HepG2 (cell line): Measurements from ENCODE around the gene ATP5F1E. TPM values are rescaled to one million over a fixed set of nuclear protein-coding genes. Genes with fewer than 3 reads are reported as not detected.

ENCODE experiments used
- CSRNP1 ChIP-seq: sonication (generic); formaldehyde crosslinking; IDR thresholded peaks from 2 replicates; pipeline ENCODE4 v1.8.1; 2023; ENCODE audit warnings: mild to moderate bottlenecking, missing genetic modification reagents
- HIC2 ChIP-seq: sonication (generic); formaldehyde crosslinking; IDR thresholded peaks from 2 replicates; pipeline ENCODE4 v1.9.0; 2022; ENCODE audit warnings: low read depth, missing genetic modification reagents
- HINFP ChIP-seq: sonication (generic); formaldehyde crosslinking; IDR thresholded peaks from 2 replicates; pipeline ENCODE4 v1.4.0; 2020; ENCODE audit warnings: low read depth, mild to moderate bottlenecking, missing genetic modification reagents
- HMGA1 ChIP-seq: sonication (generic); formaldehyde crosslinking; conservative IDR thresholded peaks from 2 replicates; pipeline ENCODE4 v1.4.0; 2020; ENCODE audit warnings: missing genetic modification reagents
- HNF4A ChIP-seq: sonication (generic); formaldehyde crosslinking; IDR thresholded peaks from 2 replicates; pipeline ENCODE4 v1.4.0; 2020; ENCODE audit warnings: missing genetic modification reagents
- NCOA5 ChIP-seq: sonication (generic); formaldehyde crosslinking; IDR thresholded peaks from 2 replicates; pipeline ENCODE4 v1.4.0; 2020; ENCODE audit warnings: missing genetic modification reagents
- PITX1 ChIP-seq: sonication (generic); formaldehyde crosslinking; IDR thresholded peaks from 2 replicates; pipeline ENCODE4 v1.5.1; 2020; ENCODE audit warnings: mild to moderate bottlenecking, missing genetic modification reagents
- RORA ChIP-seq: sonication (generic); formaldehyde crosslinking; IDR thresholded peaks from 2 replicates; pipeline ENCODE4 v1.5.0; 2020; ENCODE audit warnings: mild to moderate bottlenecking, missing genetic modification reagents, moderate library complexity
- SP140L ChIP-seq: sonication (generic); formaldehyde crosslinking; IDR thresholded peaks from 2 replicates; pipeline ENCODE4 v1.4.0; 2020; ENCODE audit warnings: missing genetic modification reagents, borderline replicate concordance
- THRA ChIP-seq: sonication (generic); formaldehyde crosslinking; IDR thresholded peaks from 2 replicates; pipeline ENCODE4 v1.4.0; 2020; ENCODE audit warnings: missing genetic modification reagents, borderline replicate concordance
- ZBTB7B ChIP-seq: sonication (generic); formaldehyde crosslinking; IDR thresholded peaks from 2 replicates; pipeline ENCODE4 v1.4.0; 2020; ENCODE audit warnings: missing genetic modification reagents
- ZNF230 ChIP-seq: sonication (generic); formaldehyde crosslinking; IDR thresholded peaks from 2 replicates; pipeline ENCODE4 v1.4.0; 2020; ENCODE audit warnings: mild to moderate bottlenecking, missing genetic modification reagents
- ZNF264 ChIP-seq: sonication (generic); formaldehyde crosslinking; IDR thresholded peaks from 2 replicates; pipeline ENCODE4 v1.4.0; 2020; ENCODE audit warnings: missing genetic modification reagents
- ZNF280B ChIP-seq: sonication (generic); formaldehyde crosslinking; IDR thresholded peaks from 2 replicates; pipeline ENCODE4 v1.5.0; 2020; ENCODE audit warnings: missing genetic modification reagents, mild to moderate bottlenecking, borderline replicate concordance
- ZNF34 ChIP-seq: sonication (generic); formaldehyde crosslinking; IDR thresholded peaks from 2 replicates; pipeline ENCODE4 v1.4.0; 2020; ENCODE audit warnings: mild to moderate bottlenecking, missing genetic modification reagents, borderline replicate concordance
- ZNF362 ChIP-seq: sonication (generic); formaldehyde crosslinking; IDR thresholded peaks from 2 replicates; pipeline ENCODE4 v1.4.0; 2020; ENCODE audit warnings: missing genetic modification reagents, mild to moderate bottlenecking, borderline replicate concordance
- ZNF788 ChIP-seq: sonication (generic); formaldehyde crosslinking; IDR thresholded peaks from 2 replicates; pipeline ENCODE4 v1.5.0; 2020; ENCODE audit warnings: mild to moderate bottlenecking, missing genetic modification reagents, borderline replicate concordance
- ZNF839 ChIP-seq: sonication (generic); formaldehyde crosslinking; IDR thresholded peaks from 2 replicates; pipeline ENCODE4 v1.4.0; 2020; ENCODE audit warnings: missing genetic modification reagents, mild to moderate bottlenecking, borderline replicate concordance
- ZSCAN20 ChIP-seq: sonication (generic); formaldehyde crosslinking; IDR thresholded peaks from 2 replicates; pipeline ENCODE4 v1.4.0; 2020; ENCODE audit warnings: missing genetic modification reagents, mild to moderate bottlenecking, borderline replicate concordance
- ZSCAN22 ChIP-seq: sonication (generic); formaldehyde crosslinking; IDR thresholded peaks from 2 replicates; pipeline ENCODE4 v1.4.0; 2020; ENCODE audit warnings: mild to moderate bottlenecking, missing genetic modification reagents
- polyA plus RNA-seq, 8 experiments: library from polyadenylated mRNA; depleted of rRNA in 3 of 8; stranded (reverse) in 7 of 8; unstranded in 1 of 8; fragments of >200 nt; fragmentation: Illumina TruSeq in 4 of 8; extraction: Trizol in 4 of 8; gene quantifications; 2 replicates each; pipeline versions ENCODE4 v1.2.1 to v1.2.3, GENCODE V29; 2011 to 2016; ENCODE audit warnings: low read depth in 4 of 8, missing spikeins in 1 of 8, mixed read lengths in 1 of 8; ENCODE audit not compliant: insufficient read depth in 1 of 8
- total RNA-seq, 5 experiments: library from RNA; depleted of rRNA; stranded (reverse); fragments of >200 nt; fragmentation: Illumina TruSeq; extraction: Trizol; gene quantifications; 2 replicates each; pipeline ENCODE4 v1.2.3, GENCODE V29; 2016; ENCODE audit warnings: low read depth in 1 of 5

ATP5F1E gene
- total and polyA plus RNA-seq, 2 of the 13 experiments (the other 11 are each of a cell fraction or from before 2014, with no cell fraction given) = 121 to 134 TPM

- TF ChIP-seq ZNF280B (CRISPR knock-in tag) (no peak), HIC2 (CRISPR knock-in tag) (peak; percentile 14; the same call in 1 of the 2 replicates), ZNF230 (CRISPR knock-in tag) (no peak), PITX1 (0 out of 2 replicates have a peak, but pooled peaks have one; percentile 1), HINFP (CRISPR knock-in tag) (0 out of 2 replicates have a peak, but pooled peaks have one; percentile 65), ZNF839 (CRISPR knock-in tag) (no peak), ZBTB7B (CRISPR knock-in tag) (peak; percentile 5; the same call in 1 of the 2 replicates), SP140L (CRISPR knock-in tag) (peak; percentile 89; the same call in 1 of the 2 replicates), HNF4A (CRISPR knock-in tag) (0 out of 2 replicates have a peak, but pooled peaks have one; percentile 5), THRA (CRISPR knock-in tag) (no peak), RORA (CRISPR knock-in tag) (no peak), ZNF788 (CRISPR knock-in tag) (peak; percentile 44), HMGA1 (CRISPR knock-in tag) (no peak), ZSCAN22 (CRISPR knock-in tag) (0 out of 2 replicates have a peak, but pooled peaks have one; percentile 29), ZNF34 (CRISPR knock-in tag) (0 out of 2 replicates have a peak, but pooled peaks have one; percentile 9), ZSCAN20 (CRISPR knock-in tag) (0 out of 2 replicates have a peak, but pooled peaks have one; percentile 50), ZNF264 (peak; percentile 14; the same call in 1 of the 2 replicates), CSRNP1 (CRISPR knock-in tag) (0 out of 2 replicates have a peak, but pooled peaks have one; percentile 8), NCOA5 (CRISPR knock-in tag) (no peak), ZNF362 (CRISPR knock-in tag) (0 out of 2 replicates have a peak, but pooled peaks have one; percentile 26)
These were observed 542 bp downstream of the ATP5F1E start (continued) for GRCh38 chr20:59031564-59032022.
